D721Med (cell line): ENCODE measurements around the gene CERS6.

Experiments
- DNase-seq: peaks from one replicate; pipeline ENCODE4 v3.0.0; 2011; ENCODE audit warnings: low spot score; ENCODE audit not compliant: insufficient read length
- FAIRE-seq: peaks from 2 replicates; lab custom pipeline; 2011; peaks lifted over from hg19 to GRCh38; lab: Jason Lieb, UNC
- CTCF ChIP-seq: IDR thresholded peaks from 2 replicates; pipeline ENCODE4 v1.5.1; 2012; ENCODE audit warnings: mild to moderate bottlenecking, control low read depth; ENCODE audit not compliant: insufficient read depth; ENCODE audit errors: missing control alignments

Gene CERS6

DNA sequence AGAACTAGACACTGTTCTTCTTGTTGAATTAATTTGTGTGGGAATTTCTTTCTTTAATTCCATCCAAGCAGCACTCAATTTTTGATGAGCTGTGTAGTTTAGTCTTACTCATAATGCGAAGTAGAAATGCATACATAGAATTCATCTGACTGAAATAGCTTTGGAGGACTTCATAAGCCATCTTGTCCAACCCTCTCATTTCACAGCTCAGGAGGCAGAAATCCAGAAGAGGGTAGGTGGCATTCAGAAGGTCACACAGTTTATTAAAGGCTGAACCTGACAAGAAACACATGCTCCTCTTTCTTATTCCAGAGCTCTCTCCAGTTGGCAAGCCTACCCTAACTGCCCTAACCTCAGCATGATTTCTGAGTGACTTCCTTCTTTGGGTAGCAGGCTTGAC is 177.1 kb downstream of the CERS6 start:
- no peak for FAIRE-seq
- no peak for TF ChIP-seq CTCF

DNA sequence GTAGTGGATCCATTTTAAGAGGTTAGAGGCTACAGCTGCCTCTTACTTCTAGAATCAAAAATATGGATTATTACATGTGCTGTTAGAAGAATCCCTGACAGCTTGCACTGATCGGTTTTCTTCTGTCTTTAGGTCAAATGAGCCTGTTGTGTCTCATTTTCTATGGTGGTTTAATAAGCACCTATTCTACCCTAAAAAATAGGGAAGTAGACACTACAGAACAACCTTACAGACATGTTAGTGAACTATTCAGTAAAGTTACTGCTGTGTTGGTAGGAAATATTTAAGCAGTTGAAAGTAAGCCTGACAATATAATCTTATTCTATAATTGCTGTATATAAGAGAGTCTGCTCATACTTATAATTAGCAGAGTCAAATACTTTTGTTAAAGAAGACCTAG is 177.8 kb downstream of the CERS6 start:
- no peak for TF ChIP-seq CTCF
- DNase-seq (no peak), FAIRE-seq (no peak)

More for the DNA sequence above, 177.1 kb downstream of the CERS6 start:
- DNase-seq, result no peak

- FAIRE-seq (no peak), DNase-seq (no peak)
- TF ChIP-seq CTCF, result no peak
These were observed 179.0 kb downstream of the CERS6 start for GRCh38 chr2:168635065-168635577.

DNA sequence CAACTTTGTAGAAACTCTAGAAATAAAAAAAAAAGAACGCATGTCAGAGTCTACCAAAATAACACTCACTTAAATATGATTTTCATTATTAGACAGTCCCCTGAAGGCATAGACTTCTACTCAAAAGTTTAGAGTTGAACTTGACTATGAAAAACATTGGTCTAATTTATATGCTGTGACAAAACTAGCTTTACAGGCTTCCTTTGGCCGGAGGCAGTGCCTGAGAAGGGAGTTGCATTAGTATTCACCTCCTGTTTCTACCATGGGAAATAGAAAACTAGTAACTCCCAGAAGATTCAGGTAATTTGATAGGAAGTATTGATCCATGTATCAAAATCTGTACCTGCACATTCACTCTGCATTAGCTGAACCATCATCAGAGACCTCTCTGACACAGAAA is 182.9 kb downstream of the CERS6 start:
- TF ChIP-seq CTCF, result no peak
- DNase-seq (no peak), FAIRE-seq (no peak)

GRCh38 chr2:168639441-168639898 is 183.4 kb downstream of the CERS6 start:
- TF ChIP-seq CTCF, result no peak
- FAIRE-seq (no peak), DNase-seq (no peak)

DNA sequence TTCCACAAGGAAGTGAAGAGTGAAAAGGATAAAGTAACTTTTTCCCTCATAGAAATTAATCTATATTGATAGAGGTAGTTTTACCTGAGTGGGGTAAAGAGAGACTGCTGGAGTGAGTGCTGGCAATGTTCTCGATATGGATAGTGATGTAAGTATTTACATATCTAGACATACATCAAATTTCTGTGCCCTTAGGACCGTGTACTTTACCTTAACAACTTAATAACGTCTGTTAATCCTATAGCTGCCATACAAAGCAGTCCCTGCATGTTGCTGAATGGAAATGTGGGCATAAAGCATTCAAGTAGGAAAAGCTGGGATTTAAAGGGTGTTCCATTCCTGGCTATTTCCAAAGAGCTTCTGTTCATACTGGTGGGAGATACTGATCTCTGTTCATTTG is 184.0 kb downstream of the CERS6 start:
- no peak for TF ChIP-seq CTCF
- FAIRE-seq, result no peak
- no peak for DNase-seq

- FAIRE-seq (no peak), DNase-seq (no peak)
- no peak for TF ChIP-seq CTCF
These were observed 185.6 kb downstream of the CERS6 start for GRCh38 chr2:168641636-168642035.
